Activated CD4-positive, alpha-beta T cell treated with anti-CD3 and anti-CD28 coated beads for 36 hours (primary cell): Measurements from ENCODE around the gene OSGIN1. TPM values are rescaled to one million over a fixed set of nuclear protein-coding genes. Genes with fewer than 3 reads are reported as not detected.
A peak's percentile ranks its signal among the peaks of the same experiment; 100 is the strongest.

Source experiments
- ATAC-seq: fragments of 200-7000 bp; cut with Tn5 transposase; one replicate; pipeline ENCODE4 v1.10.0; 2021; ENCODE audit warnings: mild to moderate bottlenecking, moderate library complexity
- CTCF ChIA-PET: fragments of 350-600 bp; sonication (Branson Sonifier 250); formaldehyde crosslinking; loops from one replicate; lab custom pipeline; 2021; ENCODE audit warnings: antibody characterized with exemption; lab: Charles Lee
- POLR2A ChIA-PET: fragments of 350-600 bp; sonication (Branson Sonifier 250); formaldehyde crosslinking; loops from one replicate; lab custom pipeline; 2021; ENCODE audit warnings: antibody characterized with exemption, inconsistent platforms; lab: Charles Lee
- DNase-seq: peaks from one replicate; pipeline ENCODE4 v3.0.0-alpha.2; 2020
- H3K27ac Mint-ChIP-seq: one replicate; pipeline ENCODE4 v1.8.0; 2021; ENCODE audit warnings: mixed read lengths
- H3K27me3 Mint-ChIP-seq: one replicate; pipeline ENCODE4 v1.8.0; 2021; ENCODE audit warnings: mixed read lengths
- H3K36me3 Mint-ChIP-seq: one replicate; pipeline ENCODE4 v1.8.0; 2021; ENCODE audit warnings: low read depth, mixed read lengths
- H3K4me1 Mint-ChIP-seq: one replicate; pipeline ENCODE4 v1.8.0; 2021; ENCODE audit warnings: mixed read lengths
- H3K4me3 Mint-ChIP-seq: one replicate; pipeline ENCODE4 v1.8.0; 2021; ENCODE audit warnings: mild to moderate bottlenecking, moderate library complexity, mixed read lengths
- H3K9me3 Mint-ChIP-seq: one replicate; pipeline ENCODE4 v1.8.0; 2021; ENCODE audit warnings: low read depth, mixed read lengths
- intact Hi-C, 2 experiments: fragments of 100-400 bp; cut with DNase I in 1 of 2; cut with micrococcal nuclease in 1 of 2; formaldehyde crosslinking; loops; one replicate each; pipeline versions ENCODE4 v1.14.2 to v1.15.1; 2022 to 2024; cut with DNase I, micrococcal nuclease
- total RNA-seq, 2 experiments: library from RNA; stranded (reverse); gene quantifications; one replicate each; pipeline ENCODE4 v1.2.3, GENCODE V29; 2021

Gene OSGIN1
- total RNA-seq, 2 experiments from 2014 or later: 0.75 to 1.0 TPM

- ATAC-seq (no peak), DNase-seq (no peak)
- Mint-ChIP-seq H3K27me3 (no peaks in the 10 kb centered on the region), H3K4me1 (no peaks in the 10 kb centered on the region), H3K9me3 (no peaks in the 10 kb centered on the region), H3K36me3 (no peaks in the 10 kb centered on the region), H3K4me3 (no peak overlapping the region), H3K27ac (no peak overlapping the region)
- ChIA-PET CTCF (no interaction called here), POLR2A (no interaction called here)
- intact Hi-C loops: no loop called here
Observed at GRCh38 chr16:83961591-83961990, 8.6 kb downstream of the OSGIN1 start.

GRCh38 chr16:83963277-83964119 is 10.5 kb downstream of the OSGIN1 start:
- Mint-ChIP-seq H3K27ac (no peak overlapping the region), H3K9me3 (no peaks in the 10 kb centered on the region), H3K27me3 (peaks cover 3% of the 10 kb centered on the region), H3K36me3 (no peaks in the 10 kb centered on the region), H3K4me3 (no peak overlapping the region), H3K4me1 (no peaks in the 10 kb centered on the region)
- ChIA-PET CTCF (no interaction called here), POLR2A (no interaction called here)
- ATAC-seq (no peak), DNase-seq (no peak)
- intact Hi-C loops: no loop called here

DNA sequence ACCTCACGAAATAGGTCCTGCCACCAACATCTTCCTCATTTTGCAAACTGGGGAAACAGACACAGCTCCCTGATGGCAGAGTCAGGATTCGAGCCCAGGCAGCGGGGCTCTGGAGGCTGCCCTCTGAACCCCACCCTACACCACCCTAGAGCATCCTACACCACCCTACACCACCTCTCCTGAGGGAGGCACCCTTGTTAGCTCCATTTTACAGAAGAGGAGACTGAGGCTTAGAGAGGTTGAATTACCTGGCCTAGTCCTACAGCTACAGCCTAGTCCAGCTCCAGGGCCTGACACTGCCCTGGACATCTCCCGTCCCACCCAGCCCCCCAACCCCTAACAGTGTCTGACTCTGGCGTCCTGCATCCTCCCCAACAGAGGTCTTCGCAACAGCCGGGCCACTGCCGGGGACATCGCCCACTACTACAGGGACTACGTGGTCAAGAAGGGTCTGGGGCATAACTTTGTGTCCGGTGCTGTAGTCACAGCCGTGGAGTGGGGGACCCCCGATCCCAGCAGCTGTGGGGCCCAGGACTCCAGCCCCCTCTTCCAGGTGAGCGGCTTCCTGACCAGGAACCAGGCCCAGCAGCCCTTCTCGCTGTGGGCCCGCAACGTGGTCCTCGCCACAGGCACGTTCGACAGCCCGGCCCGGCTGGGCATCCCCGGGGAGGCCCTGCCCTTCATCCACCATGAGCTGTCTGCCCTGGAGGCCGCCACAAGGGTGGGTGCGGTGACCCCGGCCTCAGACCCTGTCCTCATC is 11.8 kb downstream of the OSGIN1 start:
- POLR2A ChIA-PET: no interaction called here
- ATAC-seq (no peak), DNase-seq (no peak)
- Mint-ChIP-seq H3K4me3 (no peak overlapping the region), H3K27me3 (peaks cover 10% of the 10 kb centered on the region), H3K4me1 (no peaks in the 10 kb centered on the region), H3K36me3 (no peaks in the 10 kb centered on the region), H3K27ac (no peak overlapping the region), H3K9me3 (no peaks in the 10 kb centered on the region)
- intact Hi-C loops: no loop called here
- CTCF ChIA-PET: interaction anchor here (1.0 kb wide), 1 partner anchor 11 kb away, joined by 3 read pairs; no protein-coding TSS in a partner anchor

DNA sequence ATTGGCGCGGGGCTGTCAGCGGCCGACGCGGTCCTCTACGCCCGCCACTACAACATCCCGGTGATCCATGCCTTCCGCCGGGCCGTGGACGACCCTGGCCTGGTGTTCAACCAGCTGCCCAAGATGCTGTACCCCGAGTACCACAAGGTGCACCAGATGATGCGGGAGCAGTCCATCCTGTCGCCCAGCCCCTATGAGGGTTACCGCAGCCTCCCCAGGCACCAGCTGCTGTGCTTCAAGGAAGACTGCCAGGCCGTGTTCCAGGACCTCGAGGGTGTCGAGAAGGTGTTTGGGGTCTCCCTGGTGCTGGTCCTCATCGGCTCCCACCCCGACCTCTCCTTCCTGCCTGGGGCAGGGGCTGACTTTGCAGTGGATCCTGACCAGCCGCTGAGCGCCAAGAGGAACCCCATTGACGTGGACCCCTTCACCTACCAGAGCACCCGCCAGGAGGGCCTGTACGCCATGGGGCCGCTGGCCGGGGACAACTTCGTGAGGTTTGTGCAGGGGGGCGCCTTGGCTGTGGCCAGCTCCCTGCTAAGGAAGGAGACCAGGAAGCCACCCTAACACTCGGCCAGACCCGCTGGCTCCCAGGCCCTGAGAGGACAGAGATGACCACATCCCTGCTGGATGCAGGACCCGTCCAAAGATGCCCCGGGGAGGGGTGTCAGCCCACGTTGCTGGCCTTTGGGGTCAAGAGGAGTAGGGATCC is 12.6 kb downstream of the OSGIN1 start:
- no peak overlapping the region for H3K4me3 Mint-ChIP-seq
- ATAC-seq (no peak), DNase-seq (no peak)
- no peak overlapping the region for H3K27ac Mint-ChIP-seq
- CTCF ChIA-PET: interaction anchor here (1.0 kb wide), 1 partner anchor 12 kb away, joined by 3 read pairs; no protein-coding TSS in a partner anchor
- no peaks in the 10 kb centered on the region for H3K36me3 Mint-ChIP-seq
- H3K4me1 Mint-ChIP-seq: no peaks in the 10 kb centered on the region
- intact Hi-C loops: no loop called here
- no peaks in the 10 kb centered on the region for H3K9me3 Mint-ChIP-seq
- POLR2A ChIA-PET: no interaction called here
- peaks cover 12% of the 10 kb centered on the region for H3K27me3 Mint-ChIP-seq

GRCh38 chr16:83966153-83966696 is 13.2 kb downstream of the OSGIN1 start:
- Mint-ChIP-seq H3K9me3 (no peaks in the 10 kb centered on the region), H3K4me3 (no peak overlapping the region), H3K27ac (no peak overlapping the region), H3K36me3 (no peaks in the 10 kb centered on the region), H3K4me1 (no peaks in the 10 kb centered on the region), H3K27me3 (peaks cover 12% of the 10 kb centered on the region)
- ChIA-PET CTCF (no interaction called here), POLR2A (no interaction called here)
- intact Hi-C loops: no loop called here
- ATAC-seq (no peak), DNase-seq (no peak)

DNA sequence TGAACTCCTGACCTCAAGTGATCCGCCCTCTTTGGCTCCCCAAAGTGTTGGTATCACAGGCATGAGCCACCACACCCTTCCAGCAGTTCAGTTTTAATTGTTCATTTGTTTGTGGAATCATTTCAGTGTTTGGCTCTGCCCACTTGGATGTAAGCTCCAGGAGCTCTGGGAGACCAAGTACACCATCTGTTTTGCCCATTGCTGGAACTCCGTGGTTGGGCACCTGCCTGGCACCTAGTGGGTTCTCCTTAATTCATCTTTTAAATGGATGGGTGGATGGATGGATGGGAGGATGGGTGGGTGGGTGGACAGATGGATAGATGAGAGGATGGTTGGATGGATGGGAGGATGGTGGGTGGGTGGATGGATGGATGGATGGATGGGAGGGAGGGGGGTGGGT is 14.1 kb downstream of the OSGIN1 start:
- no peaks in the 10 kb centered on the region for H3K36me3 Mint-ChIP-seq
- POLR2A ChIA-PET: no interaction called here
- intact Hi-C loops: no loop called here
- no peak overlapping the region for H3K27ac Mint-ChIP-seq
- DNase-seq: no peak
- H3K4me1 Mint-ChIP-seq: no peaks in the 10 kb centered on the region
- H3K4me3 Mint-ChIP-seq: no peak overlapping the region
- ATAC-seq: no peak
- H3K9me3 Mint-ChIP-seq: no peaks in the 10 kb centered on the region
- CTCF ChIA-PET: no interaction called here
- peaks cover 16% of the 10 kb centered on the region for H3K27me3 Mint-ChIP-seq

DNA sequence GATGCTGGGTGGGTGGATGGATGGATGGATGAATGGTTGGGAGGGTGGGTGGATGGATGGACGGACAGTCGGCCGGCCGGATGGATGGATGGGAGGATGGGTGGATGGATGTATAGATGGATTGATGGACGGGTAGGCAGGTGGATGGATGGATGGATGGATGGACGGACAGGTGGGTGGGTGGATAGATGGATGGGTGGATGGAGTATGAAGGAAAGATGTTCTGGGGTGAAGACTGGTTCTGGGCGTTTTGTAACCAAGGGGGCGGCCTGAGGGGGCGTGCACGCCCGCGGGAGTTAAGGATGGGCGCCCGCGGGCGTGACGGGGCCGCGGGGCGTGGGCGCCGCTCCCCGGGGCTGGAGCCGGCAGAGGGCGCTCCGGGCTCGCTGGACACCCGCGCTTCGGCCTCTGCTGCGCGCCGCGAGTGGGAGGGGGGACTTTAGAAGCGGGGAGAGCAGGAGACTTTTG is 14.8 kb downstream of the OSGIN1 start, which contains the start of gene NECAB2:
TSS of gene NECAB2 (plus strand) at position 407 of the 468 bp plus-strand sequence. CDS start 405 bp downstream, outside the sequence.
- intact Hi-C loops: loop anchor here in 1 of 2 experiments (1.0 kb wide), 1 partner anchor 97 kb away; no protein-coding TSS in a partner anchor
- Mint-ChIP-seq H3K9me3 (no peaks in the 10 kb centered on the region), H3K27ac (no peak within 1 kb of the TSS), H3K27me3 (peaks cover 16% of the 10 kb centered on the region), H3K4me3 (no peak within 1 kb of the TSS), H3K36me3 (no peaks in the 10 kb centered on the region), H3K4me1 (no peaks in the 10 kb centered on the region)
- DNase-seq (peak; percentile 44), ATAC-seq (peak; percentile 42)
- ChIA-PET POLR2A (no interaction called here), CTCF (no interaction called here)

DNA sequence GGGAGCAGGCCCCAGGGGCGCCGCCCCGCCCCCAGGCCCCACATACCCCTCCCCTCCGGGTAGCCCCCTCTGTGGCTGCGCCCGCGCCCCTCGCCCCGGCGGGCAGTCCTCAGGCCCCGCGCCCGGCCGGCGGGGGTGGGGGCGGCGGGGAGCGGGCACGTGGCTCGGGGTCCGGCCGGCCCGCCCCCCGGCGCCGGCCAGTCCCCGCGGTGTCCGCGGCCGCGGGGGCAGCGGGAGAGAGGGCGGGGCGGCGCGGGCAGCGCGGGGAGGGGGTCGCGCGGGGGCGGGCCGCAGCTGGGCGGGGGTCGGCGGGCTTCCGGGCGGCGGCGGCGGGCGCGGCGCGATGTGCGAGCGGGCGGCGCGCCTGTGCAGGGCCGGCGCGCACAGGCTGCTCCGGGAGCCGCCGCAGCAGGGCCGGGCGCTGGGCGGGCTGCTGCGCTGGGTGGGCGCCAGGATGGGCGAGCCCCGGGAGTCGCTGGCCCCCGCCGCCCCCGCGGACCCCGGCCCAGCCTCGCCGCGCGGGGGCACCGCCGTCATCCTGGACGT is 15.3 kb downstream of the OSGIN1 start:
- no peaks in the 10 kb centered on the region for H3K4me1 Mint-ChIP-seq
- ChIA-PET CTCF (no interaction called here), POLR2A (no interaction called here)
- ATAC-seq (no peak), DNase-seq (no peak)
- no peaks in the 10 kb centered on the region for H3K36me3 Mint-ChIP-seq
- intact Hi-C loops: loop anchor here in 1 of 2 experiments (1.0 kb wide), 1 partner anchor 97 kb away; no protein-coding TSS in a partner anchor
- no peaks in the 10 kb centered on the region for H3K9me3 Mint-ChIP-seq
- H3K27ac Mint-ChIP-seq: no peak overlapping the region
- no peak overlapping the region for H3K4me3 Mint-ChIP-seq
- peaks cover 16% of the 10 kb centered on the region for H3K27me3 Mint-ChIP-seq

DNA sequence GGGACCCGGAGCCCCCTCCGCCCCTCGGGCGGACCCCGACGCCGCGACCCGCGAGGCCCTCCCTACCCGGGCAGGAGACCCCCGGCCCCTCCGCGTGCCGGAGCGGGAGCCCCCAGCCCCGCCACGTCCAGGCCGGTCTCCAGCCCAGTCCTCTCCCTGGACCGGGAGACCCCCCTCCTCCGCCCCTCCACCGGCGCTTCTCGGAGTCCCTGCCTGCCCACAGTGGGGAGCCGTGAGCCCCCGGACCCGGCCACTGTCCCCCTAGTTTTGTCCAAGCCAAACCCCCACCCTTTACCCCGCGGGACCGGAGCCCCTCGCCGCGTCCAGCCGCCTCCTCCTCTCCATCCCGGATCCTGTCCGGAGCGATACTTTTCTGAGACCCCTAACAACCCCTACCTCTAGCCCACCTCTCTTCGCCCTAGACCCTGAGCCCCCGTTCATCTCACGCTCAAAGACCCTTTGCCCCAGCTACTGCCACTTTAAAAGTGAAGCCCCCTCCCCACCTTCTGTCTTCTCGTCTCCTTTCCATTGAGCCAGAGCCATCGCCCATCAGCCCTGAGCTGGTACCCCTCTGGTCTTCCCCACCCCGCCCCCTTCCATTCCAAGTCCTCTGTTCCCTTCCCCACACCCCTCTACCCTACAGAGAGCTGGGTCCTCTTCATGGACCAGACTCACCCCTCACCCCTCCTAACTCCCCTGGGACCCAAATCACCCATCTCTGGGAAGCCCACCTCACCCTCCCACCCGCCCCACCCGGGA is 16.0 kb downstream of the OSGIN1 start:
- H3K4me1 Mint-ChIP-seq: no peaks in the 10 kb centered on the region
- no peaks in the 10 kb centered on the region for H3K36me3 Mint-ChIP-seq
- peaks cover 16% of the 10 kb centered on the region for H3K27me3 Mint-ChIP-seq
- H3K4me3 Mint-ChIP-seq: no peak overlapping the region
- ChIA-PET CTCF (interaction anchor here (0.6 kb wide), 1 partner anchor 72 kb away, joined by 5 read pairs; no protein-coding TSS in a partner anchor), POLR2A (no interaction called here)
- intact Hi-C loops: loop anchor here in 1 of 2 experiments (1.0 kb wide), 1 partner anchor 96 kb away; no protein-coding TSS in a partner anchor
- ATAC-seq (no peak), DNase-seq (no peak)
- no peaks in the 10 kb centered on the region for H3K9me3 Mint-ChIP-seq
- no peak overlapping the region for H3K27ac Mint-ChIP-seq

- no peak for DNase-seq
- H3K27ac Mint-ChIP-seq: no peak overlapping the region
- ChIA-PET POLR2A (no interaction called here), CTCF (interaction anchor here (0.6 kb wide), 1 partner anchor 302 kb away, joined by 4 read pairs; no protein-coding TSS in a partner anchor)
- H3K9me3 Mint-ChIP-seq: no peaks in the 10 kb centered on the region
- H3K4me3 Mint-ChIP-seq: no peak overlapping the region
- no peaks in the 10 kb centered on the region for H3K36me3 Mint-ChIP-seq
- H3K27me3 Mint-ChIP-seq: peaks cover 20% of the 10 kb centered on the region
- ATAC-seq: no peak
- H3K4me1 Mint-ChIP-seq: no peaks in the 10 kb centered on the region
- intact Hi-C loops: loop anchor here in 1 of 2 experiments (5.0 kb wide), 1 partner anchor 97 kb away; no protein-coding TSS in a partner anchor
Observed at GRCh38 chr16:83969771-83970429, 16.9 kb downstream of the OSGIN1 start.
